ENCODE measurements around the gene PLTP. TPM values are rescaled to one million over a fixed set of nuclear protein-coding genes. Genes with fewer than 3 reads are reported as not detected.
"Not testable (repeated sequence)": the region's sequence is repeated elsewhere in the genome, so short reads cannot be mapped to it uniquely, and the experiment has no call there.

Gene PLTP
- total and polyA plus RNA-seq, 2 experiments from 2014 or later, result 22.6 to 25.7 TPM

- no peak for DNase-seq
- in situ Hi-C loops (cut with MboI), result no loop called here
- no peaks in the 10 kb centered on the region for H3K9me2 ChIP-seq (ENCODE audit: insufficient read depth)
- H3K27me3 ChIP-seq (replicated peaks; ENCODE audit: insufficient read depth), result no peaks in the 10 kb centered on the region
- no peak overlapping the region for H3K4me2 ChIP-seq (ENCODE audit: unreplicated experiment)
- no peaks in the 10 kb centered on the region for H3K9me3 ChIP-seq (ENCODE audit: low read depth)
- TF ChIP-seq EZH2 (IDR thresholded peaks at IDR 0.05; ENCODE audit: insufficient read depth, poor library complexity, severe bottlenecking) (no peak), EZH2phosphoT487 (IDR thresholded peaks at IDR 0.05; ENCODE audit: insufficient read depth, low read depth) (no peak)
- 0 out of 2 replicates have a peak, but pooled peaks cover 4% of the 10 kb centered on the region for H3K36me3 ChIP-seq (ENCODE audit: low read depth)
- peaks cover 19% of the 10 kb centered on the region for H3K79me2 ChIP-seq (ENCODE audit: insufficient read depth)
- peaks cover 3% of the 10 kb centered on the region; the same call in 1 of the 2 replicates for H4K20me1 ChIP-seq (ENCODE audit: insufficient read depth)
- 94 to 98% methylated on average over 4 of the region's 4 CpGs for whole genome bisulfite sequencing, 2 experiments (ENCODE audit: low coverage in 1 of 2, low lambda C conversion rate in 2 of 2, missing lambda C conversion rate in 2 of 2)
- peaks cover 16% of the 10 kb centered on the region for H3F3A ChIP-seq (ENCODE audit: insufficient read depth)
- H2AFZ ChIP-seq, result no peak overlapping the region
- H3K27ac ChIP-seq, result no peak overlapping the region
- H3K4me1 ChIP-seq (ENCODE audit: insufficient read depth), result peaks cover 27% of the 10 kb centered on the region
- no peak overlapping the region for H3K9ac ChIP-seq
- H3K4me3 ChIP-seq, result no peak overlapping the region
These were observed 29.4 kb downstream of the PLTP start for GRCh38 chr20:45882469-45883099.

- H3K79me2 ChIP-seq (ENCODE audit: insufficient read depth), result peaks cover 19% of the 10 kb centered on the region
- DNase-seq, result peak; percentile 99
- H3K4me3 ChIP-seq, result peak within 1 kb of the TSS; percentile 99
- H3K4me1 ChIP-seq (ENCODE audit: insufficient read depth), result peaks cover 27% of the 10 kb centered on the region
- H4K20me1 ChIP-seq (ENCODE audit: insufficient read depth), result peaks cover 3% of the 10 kb centered on the region; the same call in 1 of the 2 replicates
- TF ChIP-seq EZH2 (IDR thresholded peaks at IDR 0.05; ENCODE audit: insufficient read depth, poor library complexity, severe bottlenecking) (no peak), EZH2phosphoT487 (IDR thresholded peaks at IDR 0.05; ENCODE audit: insufficient read depth, low read depth) (no peak)
- H3K9me2 ChIP-seq (ENCODE audit: insufficient read depth), result no peaks in the 10 kb centered on the region
- 0 out of 2 replicates have a peak, but pooled peaks cover 4% of the 10 kb centered on the region for H3K36me3 ChIP-seq (ENCODE audit: low read depth)
- H3K4me2 ChIP-seq (ENCODE audit: unreplicated experiment), result peak within 1 kb of the TSS; percentile 99
- H3F3A ChIP-seq (ENCODE audit: insufficient read depth), result peaks cover 16% of the 10 kb centered on the region
- WGBS, 2 experiments (ENCODE audit: low coverage in 1 of 2, low lambda C conversion rate in 2 of 2, missing lambda C conversion rate in 2 of 2), result 1 to 2% methylated on average over 23 of the region's 23 CpGs
- H3K27me3 ChIP-seq (replicated peaks; ENCODE audit: insufficient read depth), result no peaks in the 10 kb centered on the region
- H3K9ac ChIP-seq, result peak within 1 kb of the TSS; percentile 97
- peak within 1 kb of the TSS; percentile 85 for H2AFZ ChIP-seq
- no peaks in the 10 kb centered on the region for H3K9me3 ChIP-seq (ENCODE audit: low read depth)
- in situ Hi-C loops (cut with MboI), result no loop called here
- peak within 1 kb of the TSS; percentile 67 for H3K27ac ChIP-seq
These were observed 30.8 kb downstream of the PLTP start, which contains the start of gene ZSWIM1 for GRCh38 chr20:45880988-45881788. Gene ZSWIM1, plus strand, starts transcription at chr20:45881227. Its CDS starts 1,366 bp downstream, at chr20:45882593.

GRCh38 chr20:45878076-45878761 lies 33.7 kb downstream of the PLTP start:
- H3K9me3 ChIP-seq (ENCODE audit: low read depth), result no peaks in the 10 kb centered on the region
- H3K9ac ChIP-seq, result no peak overlapping the region; the same call in 1 of the 2 replicates
- no peaks in the 10 kb centered on the region for H4K20me1 ChIP-seq (ENCODE audit: insufficient read depth)
- H3K4me3 ChIP-seq, result no peak overlapping the region
- no peaks in the 10 kb centered on the region for H3K9me2 ChIP-seq (ENCODE audit: insufficient read depth)
- H2AFZ ChIP-seq, result peak overlapping the region; percentile 32; the same call in 1 of the 2 replicates
- no peak for TF ChIP-seq EZH2 (IDR thresholded peaks at IDR 0.05; ENCODE audit: insufficient read depth, poor library complexity, severe bottlenecking)
- TF ChIP-seq EZH2phosphoT487 (IDR thresholded peaks at IDR 0.05; ENCODE audit: insufficient read depth, low read depth), result no peak
- peak overlapping the region; percentile 13 for H3K4me2 ChIP-seq (ENCODE audit: unreplicated experiment)
- 0 out of 2 replicates have a peak, but pooled peaks cover 4% of the 10 kb centered on the region for H3K36me3 ChIP-seq (ENCODE audit: low read depth)
- in situ Hi-C loops (cut with MboI), result no loop called here
- H3K4me1 ChIP-seq (ENCODE audit: insufficient read depth), result peaks cover 16% of the 10 kb centered on the region
- peaks cover 19% of the 10 kb centered on the region for H3K79me2 ChIP-seq (ENCODE audit: insufficient read depth)
- H3K27me3 ChIP-seq (replicated peaks; ENCODE audit: insufficient read depth), result no peaks in the 10 kb centered on the region
- DNase-seq, result peak; percentile 78
- 25 to 28% methylated on average over 11 to 13 of the region's 13 CpGs for WGBS, 2 experiments (ENCODE audit: low coverage in 1 of 2, low lambda C conversion rate in 2 of 2, missing lambda C conversion rate in 2 of 2)
- H3F3A ChIP-seq (ENCODE audit: insufficient read depth), result peaks cover 5% of the 10 kb centered on the region; the same call in 1 of the 2 replicates
- peak overlapping the region; percentile 50 for H3K27ac ChIP-seq

GRCh38 chr20:45874576-45874975 lies 37.4 kb downstream of the PLTP start:
- Histone ChIP-seq H3K9me3 (ENCODE audit: low read depth) (no peaks in the 10 kb centered on the region), H3K27me3 (replicated peaks; ENCODE audit: insufficient read depth) (no peaks in the 10 kb centered on the region), H3K79me2 (ENCODE audit: insufficient read depth) (0 out of 2 replicates have a peak, but pooled peaks cover 3% of the 10 kb centered on the region), H4K20me1 (ENCODE audit: insufficient read depth) (no peaks in the 10 kb centered on the region), H3F3A (ENCODE audit: insufficient read depth) (peaks cover 5% of the 10 kb centered on the region; the same call in 1 of the 2 replicates), H2AFZ (no peak overlapping the region), H3K36me3 (ENCODE audit: low read depth) (no peaks in the 10 kb centered on the region), H3K4me3 (no peak overlapping the region), H3K4me1 (ENCODE audit: insufficient read depth) (peaks cover 8% of the 10 kb centered on the region; the same call in 1 of the 2 replicates), H3K9ac (no peak overlapping the region), H3K27ac (no peak overlapping the region), H3K4me2 (ENCODE audit: unreplicated experiment) (no peak overlapping the region), H3K9me2 (ENCODE audit: insufficient read depth) (no peaks in the 10 kb centered on the region)
- TF ChIP-seq EZH2 (IDR thresholded peaks at IDR 0.05; ENCODE audit: insufficient read depth, poor library complexity, severe bottlenecking), result no peak
- no peak for TF ChIP-seq EZH2phosphoT487 (IDR thresholded peaks at IDR 0.05; ENCODE audit: insufficient read depth, low read depth)
- no peak for DNase-seq
- in situ Hi-C loops (cut with MboI), result no loop called here
- WGBS, 2 experiments (ENCODE audit: low coverage in 1 of 2, low lambda C conversion rate in 2 of 2, missing lambda C conversion rate in 2 of 2), result 86 to 87% methylated on average over 4 of the region's 4 CpGs

- DNase-seq; H3K79me2 ChIP-seq (ENCODE audit: insufficient read depth); H3K9ac ChIP-seq; H3K9me2 ChIP-seq (ENCODE audit: insufficient read depth); H4K20me1 ChIP-seq (ENCODE audit: insufficient read depth); H3K4me2 ChIP-seq (ENCODE audit: unreplicated experiment); H2AFZ ChIP-seq; H3F3A ChIP-seq (ENCODE audit: insufficient read depth); H3K9me3 ChIP-seq (ENCODE audit: low read depth); H3K27ac ChIP-seq; H3K4me1 ChIP-seq (ENCODE audit: insufficient read depth); in situ Hi-C loops (cut with MboI); H3K27me3 ChIP-seq (replicated peaks; ENCODE audit: insufficient read depth); H3K4me3 ChIP-seq; H3K36me3 ChIP-seq (ENCODE audit: low read depth): not testable (repeated sequence)
- 96 to 97% methylated on average over 9 to 10 of the region's 10 CpGs for WGBS, 2 experiments (ENCODE audit: low coverage in 1 of 2, low lambda C conversion rate in 2 of 2, missing lambda C conversion rate in 2 of 2)
These were observed 37.9 kb downstream of the PLTP start for GRCh38 chr20:45874104-45874481.

All from GM23248 (cell line).